Neural progenitor cell (in vitro differentiated cells): ENCODE measurements around the gene NUCB2. TPM values are rescaled to one million over a fixed set of nuclear protein-coding genes. Genes with fewer than 3 reads are reported as not detected.
"Not testable (repeated sequence)": the region's sequence is repeated elsewhere in the genome, so short reads cannot be mapped to it uniquely, and the experiment has no call there.

Experiments used
- DNase-seq: peaks from one replicate; pipeline ENCODE4 v3.0.0-alpha.2; 2016; ENCODE audit warnings: low spot score
- H2AFZ ChIP-seq: fragments of 200-600 bp; sonication (generic); replicated peaks from 2 replicates; pipeline ENCODE4 v1.6.1; 2016; ENCODE audit warnings: antibody characterized with exemption
- H3F3A ChIP-seq: fragments of 200-600 bp; sonication (generic); 2 replicates; pipeline ENCODE4 v1.6.1; 2016; ENCODE audit warnings: antibody characterized with exemption, low read depth
- H3K27ac ChIP-seq: fragments of 200-600 bp; sonication (generic); 2 replicates; pipeline ENCODE4 v1.5.1; 2016; ENCODE audit warnings: mild to moderate bottlenecking
- H3K27me3 ChIP-seq: fragments of 200-600 bp; sonication (generic); 2 replicates; pipeline ENCODE4 v1.6.1; 2016; ENCODE audit warnings: mild to moderate bottlenecking, moderate library complexity
- H3K36me3 ChIP-seq: fragments of 200-600 bp; sonication (generic); 2 replicates; pipeline ENCODE4 v1.5.1; 2016
- H3K4me1 ChIP-seq: fragments of 200-600 bp; sonication (generic); 2 replicates; pipeline ENCODE4 v1.6.1; 2016; ENCODE audit warnings: mixed run types
- H3K4me2 ChIP-seq: fragments of 200-600 bp; sonication (generic); 2 replicates; pipeline ENCODE4 v1.6.1; 2016
- H3K4me3 ChIP-seq: fragments of 200-600 bp; sonication (generic); 2 replicates; pipeline ENCODE4 v1.5.1; 2016
- H3K79me2 ChIP-seq: fragments of 200-600 bp; sonication (generic); 2 replicates; pipeline ENCODE4 v1.6.1; 2016; ENCODE audit warnings: low read depth
- H3K9ac ChIP-seq: fragments of 200-600 bp; sonication (generic); 2 replicates; pipeline ENCODE4 v1.6.1; 2016
- H3K9me3 ChIP-seq: fragments of 200-600 bp; sonication (generic); 2 replicates; pipeline ENCODE4 v1.5.1; 2016; ENCODE audit warnings: low read depth
- H4K20me1 ChIP-seq: fragments of 200-600 bp; sonication (generic); 2 replicates; pipeline ENCODE4 v1.6.1; 2016; ENCODE audit warnings: low read depth
- H3K27ac Mint-ChIP-seq: 3 replicates; pipeline ENCODE4 v1.8.0; 2021; ENCODE audit warnings: mixed read lengths
- H3K27me3 Mint-ChIP-seq: 2 replicates; pipeline ENCODE4 v1.8.0; 2022; ENCODE audit warnings: low read depth, mild to moderate bottlenecking, inconsistent platforms, moderate library complexity, mixed read lengths; ENCODE audit not compliant: insufficient read depth
- H3K36me3 Mint-ChIP-seq: 3 replicates; pipeline ENCODE4 v1.8.0; 2021; ENCODE audit warnings: mixed read lengths
- H3K4me1 Mint-ChIP-seq: 3 replicates; pipeline ENCODE4 v1.8.0; 2021; ENCODE audit warnings: mixed read lengths
- H3K4me3 Mint-ChIP-seq: 3 replicates; pipeline ENCODE4 v1.8.0; 2021; ENCODE audit warnings: mild to moderate bottlenecking, moderate library complexity, mixed read lengths
- H3K9me3 Mint-ChIP-seq: 3 replicates; pipeline ENCODE4 v1.8.0; 2020; ENCODE audit warnings: mixed read lengths
- CTCF ChIP-seq: fragments of 200-600 bp; sonication (generic); IDR thresholded peaks from 2 replicates; pipeline ENCODE4 v1.5.1; 2017; ENCODE audit warnings: antibody characterized with exemption, mild to moderate bottlenecking
- EZH2 ChIP-seq: fragments of 200-600 bp; sonication (generic); IDR thresholded peaks from 2 replicates; pipeline ENCODE4 v1.6.1; 2017; ENCODE audit warnings: antibody characterized with exemption, mild to moderate bottlenecking, moderate library complexity
- EZH2phosphoT487 ChIP-seq: fragments of 200-600 bp; sonication (generic); IDR thresholded peaks from 2 replicates; pipeline ENCODE4 v1.6.1; 2017; ENCODE audit warnings: antibody characterized with exemption
- total RNA-seq: library from RNA; depleted of rRNA; stranded (reverse); fragments of >200 nt; gene quantifications from 2 replicates; pipeline ENCODE4 v1.2.3, GENCODE V29; 2015; ENCODE audit warnings: low replicate concordance

The NUCB2 gene
- total RNA-seq, 1 donor from 2014 or later: 80.1 TPM

- no peak overlapping the region for H3K27ac ChIP-seq
- H3K9me3 Mint-ChIP-seq: no peaks in the 10 kb centered on the region
- H2AFZ ChIP-seq: no peak overlapping the region
- no peaks in the 10 kb centered on the region for H3K9me3 ChIP-seq
- TF ChIP-seq EZH2: no peak
- no peak for TF ChIP-seq EZH2phosphoT487
- TF ChIP-seq CTCF: no peak
- no peaks in the 10 kb centered on the region for H3K36me3 ChIP-seq
- H3K4me2 ChIP-seq: no peak overlapping the region
- no peaks in the 10 kb centered on the region for H3K27me3 ChIP-seq
- no peaks in the 10 kb centered on the region for H3K4me1 ChIP-seq
- no peak overlapping the region for H3K9ac ChIP-seq
- H4K20me1 ChIP-seq: no peaks in the 10 kb centered on the region
- H3K4me1 Mint-ChIP-seq: peaks cover 2% of the 10 kb centered on the region
- no peak overlapping the region for H3K4me3 ChIP-seq
- no peaks in the 10 kb centered on the region for H3K27me3 Mint-ChIP-seq
- no peaks in the 10 kb centered on the region for H3K36me3 Mint-ChIP-seq
- H3K79me2 ChIP-seq: no peaks in the 10 kb centered on the region
- no peak overlapping the region for H3K27ac Mint-ChIP-seq
- H3K4me3 Mint-ChIP-seq: no peak overlapping the region
- no peaks in the 10 kb centered on the region for H3F3A ChIP-seq
- no peak for DNase-seq
These were observed 35.8 kb upstream of the NUCB2 start for GRCh38 chr11:17240780-17241179.

GRCh38 chr11:17242954-17243353 lies 33.6 kb upstream of the NUCB2 start:
- not testable (repeated sequence) for H2AFZ ChIP-seq, H3K27me3 Mint-ChIP-seq, H3K4me1 ChIP-seq, DNase-seq, H3K36me3 Mint-ChIP-seq, H3K9ac ChIP-seq, H3F3A ChIP-seq, H3K27me3 ChIP-seq, H3K4me3 ChIP-seq, H3K27ac ChIP-seq, H3K4me2 ChIP-seq, H3K4me1 Mint-ChIP-seq, H4K20me1 ChIP-seq, H3K27ac Mint-ChIP-seq, H3K4me3 Mint-ChIP-seq, H3K79me2 ChIP-seq, H3K9me3 Mint-ChIP-seq, H3K36me3 ChIP-seq, H3K9me3 ChIP-seq

GRCh38 chr11:17244046-17244445 lies 32.5 kb upstream of the NUCB2 start:
- Mint-ChIP-seq H3K9me3 (no peaks in the 10 kb centered on the region), H3K4me3 (no peak overlapping the region), H3K36me3 (no peaks in the 10 kb centered on the region), H3K27me3 (no peaks in the 10 kb centered on the region), H3K4me1 (no peaks in the 10 kb centered on the region), H3K27ac (no peak overlapping the region)
- Histone ChIP-seq H3K79me2 (no peaks in the 10 kb centered on the region), H3F3A (no peaks in the 10 kb centered on the region), H3K27ac (no peak overlapping the region), H3K9ac (no peak overlapping the region), H3K4me1 (no peaks in the 10 kb centered on the region), H3K9me3 (no peaks in the 10 kb centered on the region), H3K27me3 (no peaks in the 10 kb centered on the region), H3K4me3 (no peak overlapping the region), H3K36me3 (no peaks in the 10 kb centered on the region), H4K20me1 (no peaks in the 10 kb centered on the region), H2AFZ (no peak overlapping the region), H3K4me2 (no peak overlapping the region)
- no peak for DNase-seq
- no peak for TF ChIP-seq CTCF
- TF ChIP-seq EZH2phosphoT487: no peak
- TF ChIP-seq EZH2: no peak

- no peaks in the 10 kb centered on the region for H3K79me2 ChIP-seq
- no peak overlapping the region for H3K4me3 ChIP-seq
- H4K20me1 ChIP-seq: no peaks in the 10 kb centered on the region
- H3K27ac ChIP-seq: no peak overlapping the region
- no peaks in the 10 kb centered on the region for H3F3A ChIP-seq
- peaks cover 4% of the 10 kb centered on the region for H3K27me3 Mint-ChIP-seq
- H3K9ac ChIP-seq: no peak overlapping the region
- H3K4me3 Mint-ChIP-seq: no peak overlapping the region
- H3K9me3 ChIP-seq: no peaks in the 10 kb centered on the region
- no peak for DNase-seq
- no peak overlapping the region for H3K4me2 ChIP-seq
- H3K4me1 ChIP-seq: no peaks in the 10 kb centered on the region
- no peaks in the 10 kb centered on the region for H3K27me3 ChIP-seq
- no peaks in the 10 kb centered on the region for H3K9me3 Mint-ChIP-seq
- H3K27ac Mint-ChIP-seq: no peak overlapping the region
- H3K36me3 Mint-ChIP-seq: no peaks in the 10 kb centered on the region
- H3K4me1 Mint-ChIP-seq: no peaks in the 10 kb centered on the region
- H2AFZ ChIP-seq: no peak overlapping the region
- no peaks in the 10 kb centered on the region for H3K36me3 ChIP-seq
- TF ChIP-seq EZH2phosphoT487: no peak
These were observed 25.8 kb upstream of the NUCB2 start for GRCh38 chr11:17250561-17251350.
